HepG2 (cell line): Measurements from ENCODE around the gene RCHY1. TPM values are rescaled to one million over a fixed set of nuclear protein-coding genes. Genes with fewer than 3 reads are reported as not detected.
"Not testable (repeated sequence)": the region's sequence is repeated elsewhere in the genome, so short reads cannot be mapped to it uniquely, and the experiment has no call there.

Source experiments
- ATAC-seq: fragments of 200-7000 bp; cut with Tn5 transposase; 3 replicates; pipeline ENCODE4 v1.9.1; 2020; ENCODE audit warnings: mild to moderate bottlenecking, moderate library complexity
- BruUV-seq: library from RNA; stranded (reverse); fragments of 400-500 nt; replicated peaks from 2 replicates; lab custom pipeline; 2021; lab: Mats Ljungman, UMichigan
- CTCF ChIA-PET: fragments of 300-600 bp; formaldehyde crosslinking; extraction: SDS; loops from one replicate; lab custom pipeline; 2021; ENCODE audit warnings: low total read pairs, inconsistent platforms, low intra/inter-chr PET ratio; lab: Yijun Ruan, JAX
- POLR2A ChIA-PET: fragments of 350-600 bp; sonication (Branson Sonifier 250); formaldehyde crosslinking; loops from one replicate; lab custom pipeline; 2020; ENCODE audit warnings: antibody characterized with exemption, inconsistent platforms; lab: Yijun Ruan, JAX
- DNase-seq: peaks from one replicate; pipeline ENCODE4 v3.0.0-alpha.2; 2015; ENCODE audit warnings: low spot score
- FAIRE-seq: peaks from 3 replicates; lab custom pipeline; 2011; peaks lifted over from hg19 to GRCh38; lab: Jason Lieb, UNC
- H2AFZ ChIP-seq: one replicate; pipeline ENCODE4 v1.6.1; 2011; ENCODE audit warnings: low read length, inconsistent platforms
- H3K27ac ChIP-seq: fragments of 300-600 bp; 3 replicates; pipeline ENCODE4 v1.8.0; 2011; ENCODE audit warnings: mixed run types, mild to moderate bottlenecking, mixed read lengths, low read length, inconsistent platforms; ENCODE audit not compliant: insufficient read depth; ENCODE audit errors: extremely low read length
- H3K27me3 ChIP-seq, 2 experiments: fragments of 200-600 bp in 1 of 2; 2 replicates in 1 of 2; 3 replicates in 1 of 2; pipeline versions ENCODE4 v1.6.0 to v1.8.0; 2011; ENCODE audit warnings: low read length in 2 of 2, mild to moderate bottlenecking in 2 of 2, moderate library complexity in 2 of 2, inconsistent platforms in 1 of 2; ENCODE audit not compliant: insufficient read depth in 2 of 2, control insufficient read depth in 1 of 2
- H3K36me3 ChIP-seq, 2 experiments: fragments of 200-600 bp in 1 of 2; replicated peaks in 1 of 2; 2 replicates in 1 of 2; 3 replicates in 1 of 2; pipeline versions ENCODE4 v1.5.1 to v1.8.0; 2011; ENCODE audit warnings: low read length in 2 of 2, inconsistent platforms in 1 of 2; ENCODE audit not compliant: insufficient read depth in 2 of 2, control insufficient read depth in 1 of 2
- H3K4me1 ChIP-seq: 2 replicates; pipeline ENCODE4 v1.5.1; 2012; ENCODE audit warnings: low read length, inconsistent platforms; ENCODE audit not compliant: insufficient read depth
- H3K4me2 ChIP-seq: 2 replicates; pipeline ENCODE4 v1.6.0; 2011; ENCODE audit warnings: low read depth, low read length, inconsistent platforms
- H3K4me3 ChIP-seq, 3 experiments: fragments of 200-600 bp in 1 of 3; sonication (generic), shearing (Covaris generic) in 1 of 3; replicated peaks in 1 of 3; 2 replicates each; pipeline ENCODE4 v1.5.1; 2011 to 2016; ENCODE audit warnings: low read length in 3 of 3, inconsistent platforms in 2 of 3, low read depth in 2 of 3, mild to moderate bottlenecking in 2 of 3, control low read depth in 1 of 3, mixed read lengths in 1 of 3; ENCODE audit not compliant: insufficient read depth in 1 of 3
- H3K79me2 ChIP-seq: one replicate; pipeline ENCODE4 v1.6.1; 2011; ENCODE audit warnings: low read length, inconsistent platforms; ENCODE audit not compliant: insufficient read depth
- H3K9ac ChIP-seq: 2 replicates; pipeline ENCODE4 v1.6.0; 2011; ENCODE audit warnings: mild to moderate bottlenecking, low read depth, low read length, inconsistent platforms; ENCODE audit not compliant: insufficient read depth
- H3K9me3 ChIP-seq: 2 replicates; pipeline ENCODE4 v1.5.1; 2012; ENCODE audit warnings: mild to moderate bottlenecking, low read length
- H4K20me1 ChIP-seq: 2 replicates; pipeline ENCODE4 v1.6.0; 2011; ENCODE audit warnings: inconsistent platforms, mild to moderate bottlenecking, low read length, moderate library complexity; ENCODE audit not compliant: insufficient read depth
- CBX2 ChIP-seq, 2 experiments: fragments of 200-600 bp in 1 of 2; sonication (generic); formaldehyde crosslinking in 1 of 2; IDR thresholded peaks; 2 replicates each; pipeline versions ENCODE4 v1.7.0 to v1.8.1; 2018 to 2022; ENCODE audit warnings: low read depth in 2 of 2, low read length in 1 of 2, mild to moderate bottlenecking in 1 of 2, missing genetic modification reagents in 1 of 2
- HMG20A ChIP-seq: IDR thresholded peaks from 2 replicates; pipeline ENCODE4 v1.6.1; 2016; ENCODE audit warnings: borderline replicate concordance
- IRF2 ChIP-seq: IDR thresholded peaks from 2 replicates; pipeline ENCODE4 v1.6.1; 2018; ENCODE audit warnings: missing genetic modification reagents, missing compliant biosample characterization
- KAT2B ChIP-seq: fragments of 150-350 bp; IDR thresholded peaks from 2 replicates; pipeline ENCODE4 v1.6.1; 2014; ENCODE audit warnings: low read depth, low read length, borderline replicate concordance
- NCOA2 ChIP-seq: sonication (generic); formaldehyde crosslinking; IDR thresholded peaks from 2 replicates; pipeline ENCODE4 v1.8.0; 2022; ENCODE audit warnings: inconsistent platforms
- PAXIP1 ChIP-seq: sonication (generic); formaldehyde crosslinking; conservative IDR thresholded peaks from 2 replicates; pipeline ENCODE4 v1.4.0; 2020; ENCODE audit warnings: mild to moderate bottlenecking, missing genetic modification reagents, moderate library complexity
- POGZ ChIP-seq: sonication (generic); formaldehyde crosslinking; IDR thresholded peaks from 2 replicates; pipeline ENCODE4 v1.4.0; 2020; ENCODE audit warnings: mild to moderate bottlenecking, missing genetic modification reagents
- PREB ChIP-seq: sonication (generic); formaldehyde crosslinking; IDR thresholded peaks from 2 replicates; pipeline ENCODE4 v1.4.0; 2020; ENCODE audit warnings: missing genetic modification reagents
- SP5 ChIP-seq: IDR thresholded peaks from 2 replicates; pipeline ENCODE4 v1.6.1; 2016; ENCODE audit warnings: low read depth, borderline replicate concordance
- ZMYM2 ChIP-seq: sonication (generic); formaldehyde crosslinking; IDR thresholded peaks from 2 replicates; pipeline ENCODE4 v1.8.0; 2022; ENCODE audit warnings: mild to moderate bottlenecking, missing genetic modification reagents
- ZNF792 ChIP-seq: IDR thresholded peaks from 2 replicates; pipeline ENCODE4 v1.6.1; 2016
- ZSCAN25 ChIP-seq: sonication (generic); formaldehyde crosslinking; IDR thresholded peaks from 2 replicates; pipeline ENCODE4 v1.8.0; 2022; ENCODE audit warnings: mild to moderate bottlenecking, missing genetic modification reagents
- WGBS: methylation state at CpG from one replicate; pipeline ENCODE4 v1.1.6; 2017; ENCODE audit warnings: low lambda C conversion rate; 5-methylcytosine and 5-hydroxymethylcytosine counted together
- in situ Hi-C: cut with HindIII; loops from 2 replicates; pipeline ENCODE4 v1.10.0; 2017; ENCODE audit warnings: low pct_unique_long_range_greater_than_20kb; ENCODE audit not compliant: extremely low pct_ligation_motif_present
- intact Hi-C: fragments of 100-400 bp; cut with micrococcal nuclease; formaldehyde crosslinking; loops from one replicate; pipeline ENCODE4 v1.10.0; 2022; ENCODE audit not compliant: unreplicated experiment
- polyA plus RNA-seq, 8 experiments: library from polyadenylated mRNA; depleted of rRNA in 3 of 8; stranded (reverse) in 7 of 8; unstranded in 1 of 8; fragments of >200 nt; fragmentation: Illumina TruSeq in 4 of 8; extraction: Trizol in 4 of 8; gene quantifications; 2 replicates each; pipeline versions ENCODE4 v1.2.1 to v1.2.3, GENCODE V29; 2011 to 2016; ENCODE audit warnings: low read depth in 4 of 8, missing spikeins in 1 of 8, mixed read lengths in 1 of 8; ENCODE audit not compliant: insufficient read depth in 1 of 8
- total RNA-seq, 5 experiments: library from RNA; depleted of rRNA; stranded (reverse); fragments of >200 nt; fragmentation: Illumina TruSeq; extraction: Trizol; gene quantifications; 2 replicates each; pipeline ENCODE4 v1.2.3, GENCODE V29; 2016; ENCODE audit warnings: low read depth in 1 of 5
- TF ChIP-seq, protein P1 (sequence below): sonication (generic); formaldehyde crosslinking; IDR thresholded peaks from 2 replicates; pipeline ENCODE4 v1.4.0; 2020; ENCODE audit warnings: missing genetic modification reagents

Gene RCHY1
- total and polyA plus RNA-seq, 2 of the 13 experiments (the other 11 are each of a cell fraction or from before 2014, with no cell fraction given) = 19.9 to 30.5 TPM

DNA sequence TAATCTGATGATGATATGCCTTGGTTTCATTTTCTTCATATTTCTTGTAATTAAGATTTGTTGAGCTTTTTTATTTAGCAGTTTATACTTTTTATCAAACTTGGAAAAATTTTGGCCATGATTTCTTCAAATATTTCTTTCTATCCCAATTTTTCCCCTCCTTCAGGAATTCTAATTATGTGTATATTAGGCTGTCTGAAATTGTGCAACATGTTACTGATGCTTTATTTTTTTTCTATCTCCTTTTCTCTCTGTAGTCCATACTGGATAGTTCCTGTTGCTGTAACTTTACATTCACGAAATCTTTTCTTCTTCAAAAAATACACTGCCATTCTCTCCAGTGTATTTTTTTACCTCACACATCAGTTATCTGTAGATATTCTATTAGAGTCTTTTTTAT lies 10.9 kb upstream of the RCHY1 start:
- FAIRE-seq = no peak
- H3K9me3 ChIP-seq = no peaks in the 10 kb centered on the region
- POLR2A ChIA-PET = interaction anchor here (2.5 kb wide), 1 partner anchor 11 kb away, joined by 10 read pairs; the partner anchor contains the start of genes RCHY1 and THAP6
- H3K36me3 ChIP-seq = peaks cover 3 to 41% of the 10 kb centered on the region in 2 experiments; a peak in 4 of 5 replicates
- H3K9ac ChIP-seq = no peak overlapping the region
- no peak overlapping the region for H2AFZ ChIP-seq
- no peaks in the 10 kb centered on the region for H3K27me3 ChIP-seq
- TF ChIP-seq IRF2 (CRISPR knock-in tag) (no peak), ZNF792 (CRISPR knock-in tag) (no peak), HMG20A (CRISPR knock-in tag) (no peak), ZSCAN25 (CRISPR knock-in tag) (no peak), PREB (CRISPR knock-in tag) (no peak), POGZ (CRISPR knock-in tag) (no peak), CBX2 (IDR thresholded peaks at IDR 0.05; ENCODE audit: low read depth, low read length) (no peak), CBX2 (CRISPR knock-in tag; IDR thresholded peaks at IDR 0.05; ENCODE audit: low read depth) (no peak), PAXIP1 (CRISPR knock-in tag) (no peak), KAT2B (no peak), ZMYM2 (CRISPR knock-in tag) (no peak), SP5 (CRISPR knock-in tag) (no peak), NCOA2 (CRISPR knock-in tag) (no peak)
- TF ChIP-seq, protein P1, sequence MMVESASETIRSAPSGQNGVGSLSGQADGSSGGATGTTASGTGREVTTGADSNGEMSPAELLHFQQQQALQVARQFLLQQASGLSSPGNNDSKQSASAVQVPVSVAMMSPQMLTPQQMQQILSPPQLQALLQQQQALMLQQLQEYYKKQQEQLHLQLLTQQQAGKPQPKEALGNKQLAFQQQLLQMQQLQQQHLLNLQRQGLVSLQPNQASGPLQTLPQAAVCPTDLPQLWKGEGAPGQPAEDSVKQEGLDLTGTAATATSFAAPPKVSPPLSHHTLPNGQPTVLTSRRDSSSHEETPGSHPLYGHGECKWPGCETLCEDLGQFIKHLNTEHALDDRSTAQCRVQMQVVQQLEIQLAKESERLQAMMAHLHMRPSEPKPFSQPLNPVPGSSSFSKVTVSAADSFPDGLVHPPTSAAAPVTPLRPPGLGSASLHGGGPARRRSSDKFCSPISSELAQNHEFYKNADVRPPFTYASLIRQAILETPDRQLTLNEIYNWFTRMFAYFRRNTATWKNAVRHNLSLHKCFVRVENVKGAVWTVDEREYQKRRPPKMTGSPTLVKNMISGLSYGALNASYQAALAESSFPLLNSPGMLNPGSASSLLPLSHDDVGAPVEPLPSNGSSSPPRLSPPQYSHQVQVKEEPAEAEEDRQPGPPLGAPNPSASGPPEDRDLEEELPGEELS (CRISPR knock-in tag) = no peak
- DNase-seq = no peak
- no TSS peak for BruUV-seq
- WGBS = 94% methylated on average over 1 of the region's 1 CpG
- no peak for ATAC-seq
- no peaks in the 10 kb centered on the region for H4K20me1 ChIP-seq
- H3K27ac ChIP-seq = no peak overlapping the region
- H3K79me2 ChIP-seq = no peaks in the 10 kb centered on the region
- H3K4me2 ChIP-seq = no peak overlapping the region
- no peaks in the 10 kb centered on the region for H3K4me1 ChIP-seq
- no peak overlapping the region for H3K4me3 ChIP-seq
- CTCF ChIA-PET = no interaction called here
- intact Hi-C loops = no loop called here
- in situ Hi-C loops = no loop called here

DNA sequence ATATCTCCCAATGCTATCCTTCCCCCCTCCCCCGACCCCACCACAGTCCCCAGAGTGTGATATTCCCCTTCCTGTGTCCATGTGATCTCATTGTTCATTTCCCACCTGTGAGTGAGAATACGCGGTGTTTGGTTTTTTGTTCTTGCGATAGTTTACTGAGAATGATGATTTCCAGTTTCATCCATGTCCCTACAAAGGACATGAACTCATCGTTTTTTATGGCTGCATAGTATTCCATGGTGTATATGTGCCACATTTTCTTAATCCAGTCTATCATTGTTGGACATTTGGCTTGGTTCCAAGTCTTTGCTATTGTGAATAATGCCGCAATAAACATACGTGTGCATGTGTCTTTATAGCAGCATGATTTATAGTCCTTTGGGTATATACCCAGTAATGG lies 5.2 kb upstream of the RCHY1 start:
- FAIRE-seq, ATAC-seq, in situ Hi-C loops: not testable (repeated sequence)

More for the DNA sequence above, 5.2 kb upstream of the RCHY1 start:
- H2AFZ ChIP-seq, H3K4me3 ChIP-seq, BruUV-seq, H3K27ac ChIP-seq, H3K9me3 ChIP-seq, H3K4me2 ChIP-seq, H4K20me1 ChIP-seq, POLR2A ChIA-PET, H3K27me3 ChIP-seq, DNase-seq, CTCF ChIA-PET, intact Hi-C loops, H3K9ac ChIP-seq: not testable (repeated sequence)
- 96% methylated on average over 5 of the region's 7 CpGs for WGBS
- H3K79me2 ChIP-seq = peaks cover 10% of the 10 kb centered on the region
- peaks cover 2 to 24% of the 10 kb centered on the region in 2 experiments for H3K36me3 ChIP-seq
- peaks cover 15% of the 10 kb centered on the region for H3K4me1 ChIP-seq
